DMS153 (cell line): ENCODE results near the gene FXYD6.
"Not testable (repeated sequence)": the region's sequence is repeated elsewhere in the genome, so short reads cannot be mapped to it uniquely, and the experiment has no call there.

Source experiments
- DNase-seq: peaks from one replicate; lab custom pipeline; 2025; lab: John Stamatoyannopoulos, UW

FXYD6 gene

GRCh38 chr11:117816846-117817367 is 59.6 kb downstream of the FXYD6 start:
- DNase-seq = no peak

DNA sequence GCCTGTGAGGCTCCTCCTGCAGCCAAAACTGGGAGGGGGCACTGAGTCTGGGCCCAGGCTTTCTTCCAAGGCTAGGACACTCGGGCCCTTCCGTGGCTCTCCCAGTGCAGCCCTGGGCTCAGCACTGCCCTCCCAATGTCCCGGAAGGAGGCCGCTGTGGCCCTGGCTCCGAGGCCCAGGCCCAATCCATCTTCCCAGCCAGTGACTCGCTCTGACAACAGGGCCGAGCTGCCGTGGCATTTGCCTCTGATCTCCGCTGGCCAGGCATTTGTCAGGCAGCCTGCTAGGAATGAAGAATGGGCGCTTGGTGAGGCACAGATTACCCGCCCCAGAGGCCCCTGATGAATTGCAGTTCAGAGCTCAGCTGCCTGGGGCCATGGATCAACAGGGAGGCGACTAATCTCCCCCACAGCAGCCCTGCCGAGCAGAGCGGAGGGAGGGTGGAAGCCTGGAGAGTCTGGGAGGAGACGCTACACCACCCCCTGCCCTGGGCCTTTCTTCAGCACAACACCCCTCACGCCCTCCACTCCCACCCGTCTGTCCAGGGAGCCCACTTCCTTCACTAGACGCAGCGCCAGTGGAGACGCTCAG is 60.2 kb downstream of the FXYD6 start:
- peak; percentile 29 for DNase-seq

GRCh38 chr11:117815262-117815803 is 61.1 kb downstream of the FXYD6 start:
- no peak for DNase-seq

DNA sequence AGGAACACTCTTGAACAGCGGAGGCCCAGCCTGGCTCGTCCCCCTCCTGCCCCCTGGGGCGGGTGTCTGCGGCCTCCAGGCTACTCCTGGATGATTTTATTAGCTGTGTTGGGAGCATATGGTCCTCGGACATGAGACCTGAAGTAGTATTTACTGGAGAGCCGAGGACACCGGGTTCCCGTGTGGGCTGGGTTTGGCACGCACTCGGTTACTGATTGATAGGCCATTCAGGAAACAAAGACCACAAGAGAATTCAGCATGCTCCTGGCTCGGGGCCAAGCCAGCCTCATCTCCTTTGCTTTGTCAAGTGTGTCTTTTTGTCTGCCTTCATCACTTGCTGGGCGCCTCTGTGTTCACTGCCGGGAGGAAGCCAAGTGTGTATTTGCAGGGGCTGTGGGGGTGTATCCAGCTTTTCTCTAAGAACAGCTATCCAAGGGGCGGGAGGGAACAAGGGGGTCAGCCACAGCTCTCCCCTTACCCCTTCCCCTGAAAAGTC is 61.6 kb downstream of the FXYD6 start:
- peak; percentile 85 for DNase-seq

DNA sequence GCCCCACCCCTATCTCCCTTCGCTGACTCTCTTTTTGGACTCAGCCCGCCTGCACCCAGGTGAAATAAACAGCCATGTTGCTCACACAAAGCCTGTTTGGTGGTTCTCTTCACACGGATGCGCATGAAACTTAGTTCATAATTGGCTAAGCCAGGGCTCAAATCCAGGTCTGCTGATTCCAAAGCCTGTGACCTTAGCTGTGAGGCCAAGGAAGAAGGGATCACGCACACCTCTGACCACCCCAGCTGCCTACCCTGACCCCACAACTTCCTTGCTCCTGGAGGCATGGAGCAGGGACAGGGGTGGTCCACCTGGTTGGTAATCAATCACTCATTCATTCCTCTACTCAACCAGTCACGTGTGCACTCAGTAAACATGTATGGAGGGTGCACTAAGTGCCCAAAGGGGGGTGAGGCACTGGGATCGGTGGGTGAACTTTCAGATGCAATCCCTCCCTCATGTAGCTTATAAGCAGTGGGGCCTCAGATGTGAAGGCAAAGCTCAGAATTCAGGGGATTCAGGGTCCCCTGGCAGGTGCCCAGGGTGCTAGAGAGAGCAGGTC is 62.2 kb downstream of the FXYD6 start:
- no peak for DNase-seq

- DNase-seq = not testable (repeated sequence)
These were observed 66.4 kb downstream of the FXYD6 start for GRCh38 chr11:117810056-117810451.

DNA sequence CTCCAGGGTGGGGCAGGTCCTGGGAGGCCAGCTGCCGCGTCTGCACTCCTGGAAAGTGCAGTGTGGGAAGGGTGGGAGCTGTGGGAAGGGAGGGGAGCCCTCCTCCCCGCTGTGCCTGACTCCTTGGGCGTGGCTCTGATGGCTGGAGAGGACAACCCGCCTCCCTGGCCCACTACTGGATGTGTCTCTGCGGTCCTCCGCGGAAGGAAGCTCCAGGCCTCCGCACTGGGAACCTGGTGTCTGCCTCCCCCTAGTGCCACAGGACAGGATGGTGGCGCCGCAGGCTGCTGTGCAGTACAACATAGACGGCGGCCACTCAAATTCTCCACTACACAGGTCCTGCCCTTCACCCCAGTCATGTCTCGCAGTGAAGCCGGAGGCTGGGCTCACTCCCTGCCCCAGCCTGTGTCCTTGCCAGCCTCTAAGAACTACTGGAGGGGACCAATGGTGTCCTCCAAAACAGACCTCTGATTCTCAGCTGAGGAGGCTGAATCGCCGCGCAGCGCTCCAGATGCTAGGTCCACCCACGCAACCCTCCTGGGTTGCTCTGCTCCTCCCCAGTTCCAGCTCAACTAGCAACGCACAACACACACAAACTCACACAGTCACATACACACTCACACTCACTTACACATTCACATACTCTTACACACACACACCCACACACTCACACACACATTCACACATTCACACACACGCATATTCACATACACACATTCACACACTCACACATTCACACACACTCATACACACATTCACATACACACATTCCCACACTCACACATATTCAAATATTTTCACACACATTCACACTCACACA is 67.0 kb downstream of the FXYD6 start:
- peak; percentile 63 for DNase-seq

- no peak for DNase-seq
These were observed 67.7 kb downstream of the FXYD6 start for GRCh38 chr11:117808784-117809183.

DNA sequence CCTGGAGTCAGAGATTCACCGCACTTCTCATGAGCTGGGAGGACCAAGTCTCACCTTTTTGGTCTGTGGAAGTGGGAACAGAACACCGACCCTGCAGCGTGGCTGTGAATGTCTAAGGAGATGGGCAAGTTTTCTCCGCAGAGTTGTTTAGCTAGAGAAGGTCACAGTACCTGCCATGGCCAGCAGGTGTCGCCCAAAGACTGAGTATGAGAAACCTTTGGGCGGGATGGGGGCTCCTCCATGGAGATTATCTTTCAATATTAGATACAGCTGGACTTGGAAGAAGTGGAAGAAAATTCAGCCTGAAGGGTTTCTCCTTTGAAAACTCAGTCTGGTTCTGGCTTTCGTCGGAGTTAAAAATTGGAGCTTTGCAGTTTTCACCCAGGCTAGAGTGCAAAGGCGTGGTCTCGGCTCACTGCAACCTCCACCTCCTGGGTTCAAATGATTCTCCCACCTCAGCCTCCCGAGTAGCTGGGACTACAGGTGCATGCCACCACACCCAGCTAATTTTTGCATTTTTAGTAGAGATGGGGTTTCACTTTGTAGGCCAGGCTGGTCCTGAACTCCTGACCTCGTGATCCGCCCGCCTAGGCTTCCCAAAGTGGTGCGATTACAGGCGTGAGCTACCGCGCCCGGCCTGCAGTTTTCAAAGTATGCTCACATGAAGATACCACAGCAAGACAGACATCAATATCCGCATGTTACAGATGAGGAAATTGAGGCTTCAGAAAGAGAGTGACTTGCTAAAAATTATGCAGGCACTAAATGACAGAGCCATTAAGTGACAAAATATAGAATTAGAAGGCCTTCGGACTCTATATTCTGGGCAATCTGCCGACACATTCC is 68.8 kb downstream of the FXYD6 start:
- no peak for DNase-seq

DNA sequence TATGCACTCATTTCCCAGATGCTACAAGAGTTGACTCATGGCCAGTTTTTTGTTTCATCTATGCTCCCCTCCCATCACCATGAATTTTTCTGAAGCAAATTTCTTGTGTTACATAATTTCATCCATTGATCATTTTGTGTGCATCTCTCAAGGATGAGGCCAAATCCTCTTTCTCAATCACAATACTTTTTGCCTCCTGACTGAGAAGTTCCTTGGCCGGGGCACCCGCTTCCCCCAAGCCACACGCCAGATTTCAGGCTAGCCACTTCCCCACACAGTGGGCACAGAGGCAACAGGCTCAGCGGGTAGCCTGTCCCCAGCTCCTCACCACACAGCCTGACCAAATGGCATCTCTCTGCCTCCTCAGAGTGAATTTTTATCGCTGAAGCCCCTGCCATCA is 69.6 kb downstream of the FXYD6 start:
- no peak for DNase-seq

- no peak for DNase-seq
These were observed 71.4 kb downstream of the FXYD6 start for GRCh38 chr11:117805045-117805444.

DNA sequence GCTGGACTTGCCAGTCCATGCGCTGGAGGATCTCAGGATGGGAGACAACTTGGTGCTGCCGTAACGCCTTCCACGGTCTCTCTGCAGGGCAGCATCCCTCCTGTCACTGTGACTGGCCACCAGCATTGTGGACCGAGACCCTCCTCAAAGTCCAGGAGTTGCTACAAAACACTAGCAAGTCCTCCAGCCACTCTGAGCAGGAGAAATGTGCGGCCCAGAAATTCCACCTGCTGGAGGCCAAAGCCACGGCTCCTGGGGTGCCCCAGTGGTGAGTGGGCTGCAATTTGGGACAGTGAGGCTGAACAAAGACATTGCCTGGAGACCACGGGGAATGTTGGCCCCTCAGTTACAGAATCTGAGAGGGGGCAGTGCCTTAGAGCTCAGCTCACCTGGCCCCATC is 72.6 kb downstream of the FXYD6 start:
- DNase-seq = no peak

- no peak for DNase-seq
These were observed 76.8 kb downstream of the FXYD6 start for GRCh38 chr11:117799634-117800033.

DNA sequence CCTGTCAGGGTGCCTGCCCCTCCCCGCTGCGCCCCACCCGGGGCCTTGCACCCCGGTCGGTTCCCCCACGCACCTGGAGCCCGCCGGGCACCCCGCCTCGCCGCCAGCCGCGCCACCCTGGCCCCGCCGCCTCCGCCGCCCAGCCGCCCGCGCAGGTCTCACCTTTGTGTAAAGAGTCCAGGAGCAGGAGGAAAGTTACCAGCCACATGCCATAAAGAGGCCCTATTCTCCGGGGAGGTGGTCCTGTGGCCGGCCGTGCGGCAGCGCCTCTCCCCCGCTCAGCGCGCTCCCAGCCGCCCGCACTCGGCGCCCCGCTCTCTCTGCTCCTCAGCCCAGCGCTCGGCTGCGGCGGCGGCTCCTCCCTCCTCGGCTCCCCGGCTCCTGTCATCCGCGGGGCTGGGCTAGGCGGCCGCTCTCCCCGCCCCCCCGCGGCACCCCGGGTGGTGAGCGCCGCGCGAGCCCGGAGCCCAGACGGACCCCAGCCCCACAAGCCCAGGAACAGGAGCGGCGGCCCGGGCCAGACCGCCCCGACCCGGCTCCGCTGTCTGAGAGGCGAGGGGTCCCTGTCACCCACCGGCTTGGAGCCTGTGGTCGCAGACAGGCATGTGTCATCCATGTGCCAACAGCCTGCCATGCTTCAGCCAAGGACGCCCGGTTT is 79.5 kb downstream of the FXYD6 start, which contains the start of gene DSCAML1:
Gene DSCAML1, minus strand, starts transcription at position 345 of the 658 bp plus-strand sequence. Its CDS starts 137 bp downstream, at position 208.
- DNase-seq = no peak

- DNase-seq = no peak
These were observed 80.0 kb downstream of the FXYD6 start for GRCh38 chr11:117796456-117796871.

DNA sequence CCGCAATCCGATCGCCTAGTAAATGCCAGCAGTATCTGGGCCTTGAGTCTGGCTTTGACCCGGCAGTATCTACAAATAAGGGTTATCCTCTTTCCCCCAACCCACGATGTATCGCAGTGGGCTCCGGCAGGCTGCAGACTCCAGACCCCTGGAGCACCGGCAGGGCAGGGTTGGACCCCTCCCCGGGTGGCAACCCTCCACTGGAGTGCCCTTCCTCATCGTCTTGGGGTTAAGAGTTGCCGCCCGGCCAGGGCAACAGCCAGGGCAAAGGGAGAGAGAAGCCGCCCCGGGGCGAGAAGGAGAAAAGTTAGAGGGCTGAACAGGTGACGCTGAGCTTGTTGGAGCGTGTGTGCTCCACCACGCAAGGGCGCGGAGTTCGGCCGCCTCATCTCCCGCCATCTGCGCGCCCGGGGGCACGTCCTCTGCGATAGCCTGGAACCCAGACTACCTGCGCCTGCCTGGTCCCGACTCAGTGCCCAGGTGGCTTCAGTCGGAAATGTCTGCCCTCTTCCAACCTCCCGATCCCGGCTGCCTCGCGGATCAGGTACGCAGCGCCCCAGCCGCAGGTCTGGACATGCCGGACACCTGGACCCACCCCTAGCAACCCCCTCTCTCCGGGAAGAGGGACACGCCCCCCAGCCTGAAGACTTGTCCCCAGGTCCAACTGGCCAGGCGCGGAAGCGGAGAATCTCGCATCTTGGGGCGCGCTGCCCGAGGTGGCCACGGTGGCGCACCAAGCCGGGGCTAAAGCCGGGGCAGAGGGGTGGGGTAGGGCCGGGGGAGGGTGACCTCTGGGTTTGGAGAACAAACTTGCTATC is 80.6 kb downstream of the FXYD6 start:
- no peak for DNase-seq

GRCh38 chr11:117794772-117795629 is 81.5 kb downstream of the FXYD6 start:
- no peak for DNase-seq

DNA sequence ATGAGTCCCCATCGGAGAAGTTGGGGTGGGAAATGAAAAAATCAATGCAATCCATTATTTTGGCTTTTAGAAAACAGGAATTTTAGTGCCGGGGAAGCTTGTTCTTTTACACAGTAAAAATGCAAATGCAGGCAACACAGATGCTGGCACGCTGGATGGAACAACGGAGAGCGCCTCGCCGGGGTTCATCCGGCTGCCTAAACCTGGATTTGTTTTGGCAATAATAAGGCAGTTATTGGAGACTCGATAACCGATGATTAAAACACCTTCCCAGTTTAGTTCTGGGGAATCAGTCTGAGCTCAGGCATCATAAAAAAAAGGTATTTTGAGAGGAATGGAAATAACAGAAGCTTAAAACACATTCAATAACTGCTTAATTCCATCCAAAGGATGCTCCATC is 82.3 kb downstream of the FXYD6 start:
- no peak for DNase-seq

- DNase-seq = no peak
These were observed 82.9 kb downstream of the FXYD6 start for GRCh38 chr11:117793583-117793982.
